Panc1 (cell line): ENCODE measurements around the gene DLL1. TPM values are rescaled to one million over a fixed set of nuclear protein-coding genes. Genes with fewer than 3 reads are reported as not detected.

ENCODE experiments used
- ATAC-seq: fragments of 200-7000 bp; cut with Tn5 transposase; 2 replicates; pipeline ENCODE4 v1.9.1; 2020; ENCODE audit warnings: mild to moderate bottlenecking, moderate library complexity
- BruUV-seq: library from RNA; stranded (reverse); fragments of 400-500 nt; replicated peaks from 2 replicates; lab custom pipeline; 2021; lab: Mats Ljungman, UMichigan
- CTCF ChIA-PET: fragments of 300-600 bp; sonication (Branson Sonifier 250); formaldehyde crosslinking; loops from one replicate; lab custom pipeline; 2022; ENCODE audit warnings: antibody characterized with exemption; lab: Charles Lee
- POLR2A ChIA-PET: fragments of 300-600 bp; sonication (Branson Sonifier 250); formaldehyde crosslinking; loops from one replicate; lab custom pipeline; 2022; ENCODE audit warnings: antibody characterized with exemption; lab: Charles Lee
- DNase-seq: peaks from one replicate; pipeline ENCODE4 v3.0.0-alpha.2; 2010; ENCODE audit warnings: low read depth, low spot score
- H3K27ac ChIP-seq: 2 replicates; pipeline ENCODE4 v1.5.1; 2011; ENCODE audit warnings: mild to moderate bottlenecking, low read length, inconsistent platforms
- H3K27me3 ChIP-seq: fragments of 200-500 bp; sonication (Bioruptor generic); 2 replicates; pipeline ENCODE4 v1.6.0; 2014; ENCODE audit warnings: low read length, inconsistent platforms; ENCODE audit not compliant: control insufficient read depth, insufficient read depth
- H3K36me3 ChIP-seq: fragments of 200-500 bp; sonication (Bioruptor generic); 2 replicates; pipeline ENCODE4 v1.5.1; 2014; ENCODE audit warnings: inconsistent platforms, mild to moderate bottlenecking, low read length, moderate library complexity; ENCODE audit not compliant: control insufficient read depth, insufficient read depth
- H3K4me1 ChIP-seq: 2 replicates; pipeline ENCODE4 v1.5.1; 2011; ENCODE audit warnings: inconsistent platforms, mild to moderate bottlenecking, low read length, moderate library complexity; ENCODE audit not compliant: control insufficient read depth, insufficient read depth
- H3K4me3 ChIP-seq, 2 experiments: 2 replicates each; pipeline ENCODE4 v1.5.1; 2011 to 2012; ENCODE audit warnings: low read depth in 2 of 2, low read length in 2 of 2, mild to moderate bottlenecking in 2 of 2, inconsistent platforms in 1 of 2, moderate library complexity in 1 of 2
- H3K9me3 ChIP-seq: fragments of 200-500 bp; sonication (Bioruptor generic); 2 replicates; pipeline ENCODE4 v1.5.1; 2014; ENCODE audit warnings: low read depth, mild to moderate bottlenecking, inconsistent platforms, low read length, moderate library complexity; ENCODE audit not compliant: control insufficient read depth, insufficient read depth
- POLR2AphosphoS5 ChIP-seq: IDR thresholded peaks from 2 replicates; pipeline ENCODE4 v1.6.1; 2012; ENCODE audit warnings: mild to moderate bottlenecking, low read depth, low read length, moderate library complexity
- SIN3A ChIP-seq: IDR thresholded peaks from 2 replicates; pipeline ENCODE4 v1.6.1; 2012; ENCODE audit warnings: low read depth, mild to moderate bottlenecking, low read length, moderate library complexity, borderline replicate concordance; ENCODE audit not compliant: insufficient read depth
- TCF7L2 ChIP-seq: IDR thresholded peaks from 2 replicates; pipeline ENCODE4 v1.6.1; 2011; ENCODE audit warnings: mild to moderate bottlenecking, low read depth, low read length, inconsistent platforms
- in situ Hi-C: cut with HindIII; loops from 2 replicates; pipeline ENCODE4 v1.10.0; 2016; ENCODE audit warnings: low sequenced_read_pairs, low pct_unique_long_range_greater_than_20kb
- intact Hi-C: fragments of 100-400 bp; cut with micrococcal nuclease; formaldehyde crosslinking; loops from one replicate; pipeline ENCODE4 v1.10.0; 2022; ENCODE audit not compliant: unreplicated experiment
- total RNA-seq: library from RNA; stranded (reverse); gene quantifications from one replicate; pipeline ENCODE4 v1.2.1, GENCODE V29; 2021; ENCODE audit not compliant: unreplicated experiment
- TF ChIP-seq, protein P1 (sequence below), 2 experiments: IDR thresholded peaks; 2 replicates each; pipeline ENCODE4 v1.6.1; 2011 to 2012; ENCODE audit warnings: low read depth in 2 of 2, control low read depth in 1 of 2, low read length in 1 of 2, mild to moderate bottlenecking in 1 of 2, moderate library complexity in 1 of 2; ENCODE audit not compliant: insufficient read depth in 1 of 2
- TF ChIP-seq, protein P2 (sequence below): fragments of 450-650 bp; IDR thresholded peaks from 2 replicates; pipeline ENCODE4 v1.5.1; 2017; ENCODE audit warnings: mild to moderate bottlenecking

Gene DLL1
- total RNA-seq, 1 experiment from 2014 or later = 2.4 TPM

DNA sequence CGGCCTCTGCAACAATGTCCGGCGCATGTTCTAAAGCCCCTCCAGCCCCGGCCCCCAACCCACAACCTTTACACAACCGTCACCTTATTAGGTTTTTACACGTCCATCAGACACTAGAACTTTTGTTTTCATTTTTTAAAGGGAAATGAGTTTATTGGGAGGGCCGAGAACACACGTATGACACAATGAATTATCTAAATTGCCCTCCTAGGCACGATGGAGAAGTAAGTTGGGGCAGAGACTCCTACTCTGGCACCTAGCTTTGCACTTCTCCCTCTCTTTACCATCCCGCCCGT is 1.2 kb upstream of the DLL1 start:
- peak overlapping the region; percentile 66 to 70 for H3K4me3 ChIP-seq
- no peak for DNase-seq
- in situ Hi-C loops (no loop called here), intact Hi-C loops (loop anchor here (2.0 to 10.0 kb wide), 3 partner anchors 233 to 500 kb away; no protein-coding TSS in a partner anchor)
- H3K4me1 ChIP-seq = peaks cover 11% of the 10 kb centered on the region
- POLR2A ChIA-PET = interaction anchor here (0.6 to 0.7 kb wide), 2 partner anchors 14 to 538 kb away, joined by 3 to 4 read pairs; no protein-coding TSS in a partner anchor
- no peak for ATAC-seq
- H3K9me3 ChIP-seq = no peaks in the 10 kb centered on the region
- H3K27me3 ChIP-seq = peaks cover 42% of the 10 kb centered on the region
- no TSS peak for BruUV-seq
- no peak overlapping the region for H3K27ac ChIP-seq
- no peaks in the 10 kb centered on the region for H3K36me3 ChIP-seq
- CTCF ChIA-PET = interaction anchor here (3.1 kb wide), 1 partner anchor 460 kb away, joined by 18 read pairs; no protein-coding TSS in a partner anchor
- TF ChIP-seq, protein P1, sequence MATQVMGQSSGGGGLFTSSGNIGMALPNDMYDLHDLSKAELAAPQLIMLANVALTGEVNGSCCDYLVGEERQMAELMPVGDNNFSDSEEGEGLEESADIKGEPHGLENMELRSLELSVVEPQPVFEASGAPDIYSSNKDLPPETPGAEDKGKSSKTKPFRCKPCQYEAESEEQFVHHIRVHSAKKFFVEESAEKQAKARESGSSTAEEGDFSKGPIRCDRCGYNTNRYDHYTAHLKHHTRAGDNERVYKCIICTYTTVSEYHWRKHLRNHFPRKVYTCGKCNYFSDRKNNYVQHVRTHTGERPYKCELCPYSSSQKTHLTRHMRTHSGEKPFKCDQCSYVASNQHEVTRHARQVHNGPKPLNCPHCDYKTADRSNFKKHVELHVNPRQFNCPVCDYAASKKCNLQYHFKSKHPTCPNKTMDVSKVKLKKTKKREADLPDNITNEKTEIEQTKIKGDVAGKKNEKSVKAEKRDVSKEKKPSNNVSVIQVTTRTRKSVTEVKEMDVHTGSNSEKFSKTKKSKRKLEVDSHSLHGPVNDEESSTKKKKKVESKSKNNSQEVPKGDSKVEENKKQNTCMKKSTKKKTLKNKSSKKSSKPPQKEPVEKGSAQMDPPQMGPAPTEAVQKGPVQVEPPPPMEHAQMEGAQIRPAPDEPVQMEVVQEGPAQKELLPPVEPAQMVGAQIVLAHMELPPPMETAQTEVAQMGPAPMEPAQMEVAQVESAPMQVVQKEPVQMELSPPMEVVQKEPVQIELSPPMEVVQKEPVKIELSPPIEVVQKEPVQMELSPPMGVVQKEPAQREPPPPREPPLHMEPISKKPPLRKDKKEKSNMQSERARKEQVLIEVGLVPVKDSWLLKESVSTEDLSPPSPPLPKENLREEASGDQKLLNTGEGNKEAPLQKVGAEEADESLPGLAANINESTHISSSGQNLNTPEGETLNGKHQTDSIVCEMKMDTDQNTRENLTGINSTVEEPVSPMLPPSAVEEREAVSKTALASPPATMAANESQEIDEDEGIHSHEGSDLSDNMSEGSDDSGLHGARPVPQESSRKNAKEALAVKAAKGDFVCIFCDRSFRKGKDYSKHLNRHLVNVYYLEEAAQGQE (IDR thresholded peaks at IDR 0.05; ENCODE audit: insufficient read depth in 1 of 2, low read depth in 2 of 2, low read length in 1 of 2) = no peak
- TF ChIP-seq POLR2AphosphoS5 (no peak), SIN3A (no peak), TCF7L2 (no peak)
- TF ChIP-seq, protein P2, sequence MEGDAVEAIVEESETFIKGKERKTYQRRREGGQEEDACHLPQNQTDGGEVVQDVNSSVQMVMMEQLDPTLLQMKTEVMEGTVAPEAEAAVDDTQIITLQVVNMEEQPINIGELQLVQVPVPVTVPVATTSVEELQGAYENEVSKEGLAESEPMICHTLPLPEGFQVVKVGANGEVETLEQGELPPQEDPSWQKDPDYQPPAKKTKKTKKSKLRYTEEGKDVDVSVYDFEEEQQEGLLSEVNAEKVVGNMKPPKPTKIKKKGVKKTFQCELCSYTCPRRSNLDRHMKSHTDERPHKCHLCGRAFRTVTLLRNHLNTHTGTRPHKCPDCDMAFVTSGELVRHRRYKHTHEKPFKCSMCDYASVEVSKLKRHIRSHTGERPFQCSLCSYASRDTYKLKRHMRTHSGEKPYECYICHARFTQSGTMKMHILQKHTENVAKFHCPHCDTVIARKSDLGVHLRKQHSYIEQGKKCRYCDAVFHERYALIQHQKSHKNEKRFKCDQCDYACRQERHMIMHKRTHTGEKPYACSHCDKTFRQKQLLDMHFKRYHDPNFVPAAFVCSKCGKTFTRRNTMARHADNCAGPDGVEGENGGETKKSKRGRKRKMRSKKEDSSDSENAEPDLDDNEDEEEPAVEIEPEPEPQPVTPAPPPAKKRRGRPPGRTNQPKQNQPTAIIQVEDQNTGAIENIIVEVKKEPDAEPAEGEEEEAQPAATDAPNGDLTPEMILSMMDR = no peak

DNA sequence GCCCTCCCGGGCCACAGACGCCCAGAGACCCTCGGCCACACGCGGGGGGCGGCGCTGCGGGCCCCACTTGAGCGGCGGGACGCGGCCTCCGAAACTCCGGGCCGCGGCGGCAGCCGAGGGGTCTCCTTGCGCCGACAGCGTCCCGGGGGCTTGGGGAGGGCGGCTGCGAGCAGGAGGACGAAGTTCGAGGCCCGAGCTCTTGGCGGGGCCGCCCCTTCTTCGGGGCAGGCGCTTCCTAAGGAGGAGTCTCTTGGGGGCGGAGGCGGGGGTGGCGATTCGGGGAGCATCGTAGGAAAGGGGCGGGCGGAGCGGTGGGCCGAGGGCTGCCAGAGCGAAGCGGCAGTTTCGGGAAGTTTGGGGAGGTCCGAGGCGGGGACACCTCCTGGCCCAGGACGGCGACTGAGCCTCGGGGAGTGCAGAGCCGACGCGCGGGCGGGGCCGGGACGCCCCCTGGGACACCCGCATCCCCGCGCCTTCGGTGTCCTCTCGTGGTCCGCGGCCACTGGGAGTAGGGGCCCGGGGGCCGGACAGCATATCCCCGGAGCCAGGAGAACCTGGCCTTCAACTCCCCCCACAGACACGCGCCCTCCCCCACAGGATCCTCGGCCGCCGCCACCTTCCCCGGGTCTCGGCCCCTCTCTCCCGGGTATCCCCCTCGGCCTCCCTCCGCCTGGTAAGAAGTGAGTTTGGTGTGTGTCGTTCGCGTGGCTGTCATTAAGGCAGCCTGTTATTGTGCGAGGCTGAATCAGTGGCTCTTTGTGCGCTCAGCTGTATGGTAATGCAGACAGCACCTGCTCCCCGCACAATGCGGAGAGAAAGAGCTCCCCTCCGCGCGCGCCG is 613 bp upstream of the DLL1 start:
- peak; percentile 64 for ATAC-seq
- H3K4me3 ChIP-seq = peak overlapping the region; percentile 66 to 70
- TF ChIP-seq SIN3A (no peak), POLR2AphosphoS5 (no peak), TCF7L2 (no peak)
- TF ChIP-seq, protein P2 = no peak
- TF ChIP-seq, protein P1 (IDR thresholded peaks at IDR 0.05; ENCODE audit: insufficient read depth in 1 of 2, low read depth in 2 of 2, low read length in 1 of 2) = no peak
- DNase-seq = no peak
- H3K4me1 ChIP-seq = peaks cover 11% of the 10 kb centered on the region
- in situ Hi-C loops (no loop called here), intact Hi-C loops (loop anchor here (2.0 to 10.0 kb wide), 3 partner anchors 233 to 499 kb away; no protein-coding TSS in a partner anchor)
- no TSS peak for BruUV-seq
- no peaks in the 10 kb centered on the region for H3K36me3 ChIP-seq
- POLR2A ChIA-PET = interaction anchor here (0.6 kb wide), 1 partner anchor 56 kb away, joined by 4 read pairs; no protein-coding TSS in a partner anchor
- H3K27ac ChIP-seq = no peak overlapping the region
- CTCF ChIA-PET = interaction anchor here (0.6 to 3.1 kb wide), 5 partner anchors 114 to 501 kb away, joined by 3 to 18 read pairs (median 4); no protein-coding TSS in a partner anchor
- peaks cover 42% of the 10 kb centered on the region for H3K27me3 ChIP-seq
- H3K9me3 ChIP-seq = no peaks in the 10 kb centered on the region
